ENCODE results near the gene ERMAP.

Gene ERMAP

GRCh38 chr1:42821690-42822089 is 4.8 kb downstream of the ERMAP start:
- Histone ChIP-seq H3K27ac (no peak overlapping the region), H3K4me3 (no peak overlapping the region)
- no peak for TF ChIP-seq CTCF (IDR thresholded peaks at IDR 0.05)
- DNase-seq (ENCODE audit: low spot score), result no peak

- no peak for TF ChIP-seq CTCF (IDR thresholded peaks at IDR 0.05)
- H3K27ac ChIP-seq, result no peak overlapping the region
- H3K4me3 ChIP-seq, result no peak overlapping the region
Measured at GRCh38 chr1:42822800-42823392, 6.0 kb downstream of the ERMAP start.

GRCh38 chr1:42824481-42825035 is 7.6 kb downstream of the ERMAP start:
- no peak overlapping the region for H3K27ac ChIP-seq
- TF ChIP-seq CTCF (IDR thresholded peaks at IDR 0.05), result no peak

More at GRCh38 chr1:42822800-42823392, 6.0 kb downstream of the ERMAP start:
- DNase-seq (ENCODE audit: low spot score), result no peak

GRCh38 chr1:42825036-42825851 is 8.3 kb downstream of the ERMAP start:
- Histone ChIP-seq H3K27ac (no peak overlapping the region), H3K4me3 (no peak overlapping the region)
- TF ChIP-seq CTCF (IDR thresholded peaks at IDR 0.05), result no peak
- DNase-seq (ENCODE audit: low spot score), result no peak

More at GRCh38 chr1:42824481-42825035, 7.6 kb downstream of the ERMAP start:
- no peak overlapping the region for H3K4me3 ChIP-seq
- no peak for DNase-seq (ENCODE audit: low spot score)

- no peak overlapping the region for H3K4me3 ChIP-seq
- DNase-seq (ENCODE audit: low spot score), result no peak
- no peak for TF ChIP-seq CTCF (IDR thresholded peaks at IDR 0.05)
- H3K27ac ChIP-seq, result no peak overlapping the region
Measured at GRCh38 chr1:42830631-42831030, 13.7 kb downstream of the ERMAP start.

- Histone ChIP-seq H3K27ac (no peak overlapping the region), H3K4me3 (no peak overlapping the region)
- no peak for TF ChIP-seq CTCF (IDR thresholded peaks at IDR 0.05)
- DNase-seq (ENCODE audit: low spot score), result no peak
Measured at GRCh38 chr1:42831273-42831672, 14.4 kb downstream of the ERMAP start.
